ENCODE data around the gene FHOD1. TPM values are rescaled to one million over a fixed set of nuclear protein-coding genes. Genes with fewer than 3 reads are reported as not detected.

Gene FHOD1
- total RNA-seq, 2 experiments from 2014 or later, result 76.4 to 79.9 TPM

DNA sequence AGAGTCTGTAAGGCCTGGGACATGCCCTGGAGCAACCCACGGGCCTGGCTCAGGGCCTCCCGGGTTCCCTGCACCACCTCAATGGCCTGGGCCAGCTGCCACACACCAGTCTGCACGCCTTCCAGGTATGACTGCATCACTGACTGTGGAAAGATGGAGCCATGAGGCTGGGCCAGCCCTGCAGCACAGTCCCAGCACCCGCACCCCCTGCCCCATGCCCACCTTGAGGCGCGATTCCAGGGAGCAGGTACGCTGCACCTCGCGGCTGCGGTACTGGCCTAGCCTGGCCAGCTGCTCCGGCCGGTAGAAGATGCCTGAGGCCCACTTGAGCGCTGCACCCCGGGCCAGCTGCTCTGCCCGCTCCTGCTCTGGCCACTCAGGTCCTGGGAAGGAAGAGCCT is 58.5 kb downstream of the FHOD1 start:
- no peak overlapping the region for H3K27ac Mint-ChIP-seq
- peaks cover 24% of the 10 kb centered on the region for H3K4me1 Mint-ChIP-seq
- H3K4me3 Mint-ChIP-seq, result no peak overlapping the region
- H3K36me3 Mint-ChIP-seq, result peaks cover 15% of the 10 kb centered on the region
- no peaks in the 10 kb centered on the region for H3K9me3 Mint-ChIP-seq
- peaks cover 13% of the 10 kb centered on the region for H3K27me3 Mint-ChIP-seq
- DNase-seq, result no peak

DNA sequence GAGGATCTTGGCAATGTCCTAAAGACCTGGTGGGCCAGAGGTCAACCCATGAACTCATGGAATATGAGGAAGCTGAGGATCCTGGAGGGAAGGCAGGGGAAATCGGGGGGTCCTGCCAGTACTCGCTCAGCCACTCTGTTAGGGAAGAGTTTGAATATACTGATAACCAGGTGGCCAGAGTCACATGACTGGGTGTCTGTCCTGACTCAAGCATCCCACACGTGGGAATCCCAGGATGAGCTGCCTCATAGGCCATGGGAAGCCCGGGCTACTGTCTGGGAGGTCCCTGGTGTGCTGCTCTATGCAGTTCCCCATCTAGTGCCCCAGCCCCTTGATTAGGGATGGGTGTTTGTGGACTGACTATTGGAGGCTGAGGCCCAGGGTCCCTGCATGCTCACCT is 59.0 kb downstream of the FHOD1 start:
- Mint-ChIP-seq H3K9me3 (no peaks in the 10 kb centered on the region), H3K4me3 (no peak overlapping the region), H3K4me1 (peaks cover 19% of the 10 kb centered on the region), H3K27me3 (peaks cover 13% of the 10 kb centered on the region), H3K27ac (no peak overlapping the region), H3K36me3 (peaks cover 10% of the 10 kb centered on the region)
- no peak for DNase-seq

DNA sequence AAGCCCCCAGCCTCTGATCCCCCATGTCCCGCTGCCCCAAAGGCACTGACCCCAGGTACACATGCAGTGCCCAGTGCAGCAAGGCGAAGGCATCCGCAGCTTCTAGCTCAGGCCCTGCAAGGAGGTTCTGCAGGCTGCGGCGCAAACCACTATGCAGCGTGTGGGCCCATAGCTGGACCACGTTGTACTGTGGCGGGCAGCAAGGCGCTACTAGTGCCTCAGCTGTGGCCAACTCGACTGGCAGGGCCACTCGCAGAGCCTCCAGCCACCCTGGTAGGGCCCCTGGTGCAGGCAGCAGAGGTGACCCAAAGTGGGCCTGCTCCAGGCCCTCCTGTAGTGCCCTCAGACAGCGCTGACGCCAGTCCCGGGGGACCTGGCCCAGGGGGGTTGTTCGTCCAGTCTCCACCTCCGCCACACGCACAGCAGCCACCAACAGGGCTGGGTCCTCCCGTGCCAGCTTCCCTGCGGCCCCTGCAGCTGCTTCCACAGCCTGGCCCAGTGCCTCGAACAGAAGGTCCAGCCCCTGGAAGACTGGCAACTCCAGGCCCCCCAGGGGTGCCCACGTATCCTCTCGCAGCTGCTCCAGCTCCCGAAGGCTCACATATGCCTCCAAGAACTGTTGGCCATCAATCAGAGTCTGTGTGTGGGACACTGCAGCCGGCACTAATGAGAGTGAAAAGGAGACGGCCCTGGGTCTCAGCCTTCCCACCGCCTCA is 59.9 kb downstream of the FHOD1 start:
- no peak for DNase-seq
- Mint-ChIP-seq H3K9me3 (no peaks in the 10 kb centered on the region), H3K27me3 (peaks cover 13% of the 10 kb centered on the region), H3K27ac (no peak overlapping the region), H3K4me1 (peaks cover 12% of the 10 kb centered on the region), H3K4me3 (no peak overlapping the region), H3K36me3 (no peaks in the 10 kb centered on the region)

DNA sequence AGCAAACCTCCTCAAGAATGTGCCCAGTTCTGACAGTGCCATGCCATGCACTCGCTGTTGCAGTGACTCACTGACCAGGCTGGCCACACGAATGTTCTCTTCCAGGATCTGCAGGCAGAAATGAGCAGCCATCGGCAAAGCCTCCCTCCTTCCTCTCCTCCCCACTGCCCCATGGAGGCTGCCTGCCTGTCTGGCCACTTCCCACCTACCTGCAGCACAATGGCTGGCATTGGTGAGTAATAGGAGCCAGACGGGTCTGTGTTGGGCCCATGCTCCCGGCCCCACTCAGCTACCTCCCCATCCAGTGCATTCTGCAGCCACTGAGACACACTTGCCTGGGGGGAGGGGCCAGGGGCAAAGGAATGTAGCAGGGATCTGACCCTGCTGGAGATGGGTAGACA is 60.7 kb downstream of the FHOD1 start:
- no peaks in the 10 kb centered on the region for H3K9me3 Mint-ChIP-seq
- H3K27ac Mint-ChIP-seq, result no peak overlapping the region
- no peak overlapping the region for H3K4me3 Mint-ChIP-seq
- no peaks in the 10 kb centered on the region for H3K36me3 Mint-ChIP-seq
- DNase-seq, result no peak
- peaks cover 13% of the 10 kb centered on the region for H3K27me3 Mint-ChIP-seq
- H3K4me1 Mint-ChIP-seq, result peaks cover 12% of the 10 kb centered on the region

DNA sequence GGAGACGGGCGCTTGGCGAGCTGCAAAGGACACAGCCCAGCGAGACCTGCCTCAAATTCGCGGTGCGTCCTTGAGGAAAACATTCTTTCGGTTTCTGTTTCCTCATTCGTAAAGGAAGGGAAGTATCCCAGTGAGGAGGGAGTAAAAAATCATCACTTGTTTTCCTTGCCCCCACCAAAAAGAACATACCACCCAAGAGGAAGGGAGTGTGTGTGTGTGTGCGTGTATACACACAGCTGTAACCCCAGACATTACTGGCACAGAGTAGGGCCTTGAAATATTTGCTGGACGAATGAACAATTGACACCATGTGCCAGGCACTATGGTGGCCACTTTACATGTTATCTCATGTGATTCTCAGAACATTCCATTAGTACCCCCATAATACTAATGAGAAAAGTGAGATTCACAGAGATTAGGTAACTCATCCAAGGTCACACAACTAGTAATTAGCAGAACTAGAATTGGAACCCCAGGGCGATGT is 61.6 kb downstream of the FHOD1 start:
- Mint-ChIP-seq H3K36me3 (no peaks in the 10 kb centered on the region), H3K27me3 (peaks cover 13% of the 10 kb centered on the region), H3K9me3 (no peaks in the 10 kb centered on the region), H3K4me1 (peaks cover 9% of the 10 kb centered on the region), H3K4me3 (no peak overlapping the region), H3K27ac (no peak overlapping the region)
- DNase-seq, result no peak

DNA sequence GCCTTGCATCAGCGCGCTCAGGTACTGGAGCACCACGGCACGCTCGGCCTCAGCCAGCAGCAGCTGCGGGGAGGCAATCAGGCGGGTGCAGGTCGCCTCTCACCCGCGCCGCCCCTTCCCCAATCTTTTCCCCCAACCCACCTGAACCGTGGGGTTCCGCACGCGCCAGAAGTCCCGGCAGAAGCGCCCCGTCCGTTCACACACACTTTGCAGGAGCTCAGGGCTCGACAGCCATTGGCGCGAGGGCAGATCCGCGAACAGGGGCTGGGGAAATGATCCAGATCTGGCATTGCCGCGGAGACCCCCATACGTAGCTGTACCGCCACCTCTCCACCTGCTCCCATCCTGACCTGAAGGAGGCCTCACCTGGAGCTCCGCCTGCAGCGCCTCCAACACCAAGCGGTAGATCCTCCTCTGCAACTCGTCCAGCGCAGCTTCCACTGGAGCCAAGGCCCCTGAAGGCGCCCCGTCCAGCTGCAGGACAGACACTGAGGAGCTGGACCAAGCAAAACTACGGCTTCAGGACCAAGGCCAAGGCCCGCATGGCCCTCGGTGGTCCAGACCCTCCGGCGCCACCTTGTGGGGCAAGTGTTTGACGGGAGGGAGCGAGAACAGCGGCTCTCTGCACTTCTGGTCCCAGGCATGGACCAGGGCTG is 62.2 kb downstream of the FHOD1 start:
- Mint-ChIP-seq H3K4me1 (peaks cover 9% of the 10 kb centered on the region), H3K4me3 (peak overlapping the region; percentile 74), H3K27me3 (peaks cover 13% of the 10 kb centered on the region), H3K9me3 (no peaks in the 10 kb centered on the region), H3K36me3 (no peaks in the 10 kb centered on the region), H3K27ac (no peak overlapping the region)
- DNase-seq, result peak; percentile 85

DNA sequence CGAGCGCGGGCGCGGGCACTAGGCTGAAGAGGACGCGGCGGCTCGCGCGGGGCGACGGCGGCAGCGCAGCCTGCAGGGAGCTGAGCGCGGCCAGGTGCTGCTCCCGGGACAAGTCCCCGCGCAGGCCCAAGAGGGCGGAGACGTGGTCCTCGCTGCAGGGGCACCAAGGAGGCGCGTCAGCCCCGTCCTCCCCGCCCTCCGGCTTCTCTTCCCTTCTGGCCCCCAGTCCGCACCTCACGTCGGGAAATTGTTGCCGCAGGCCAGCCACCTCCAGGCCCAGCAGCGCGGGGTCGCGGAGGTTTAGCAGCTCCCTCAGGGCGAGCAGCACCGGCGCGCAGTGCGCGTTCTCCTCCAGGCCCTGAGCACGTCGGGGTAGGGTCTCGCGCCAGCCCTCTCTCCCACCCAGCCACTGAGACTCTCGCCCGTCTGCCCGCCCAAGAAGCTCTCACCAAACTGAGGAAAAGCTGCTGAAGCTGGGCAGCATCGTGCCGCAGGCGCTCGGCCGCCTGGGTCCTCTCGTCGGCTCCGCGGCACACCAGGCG is 62.8 kb downstream of the FHOD1 start:
- no peak overlapping the region for H3K27ac Mint-ChIP-seq
- H3K4me3 Mint-ChIP-seq, result peak overlapping the region; percentile 53
- no peaks in the 10 kb centered on the region for H3K36me3 Mint-ChIP-seq
- peaks cover 9% of the 10 kb centered on the region for H3K4me1 Mint-ChIP-seq
- H3K9me3 Mint-ChIP-seq, result no peaks in the 10 kb centered on the region
- peaks cover 18% of the 10 kb centered on the region for H3K27me3 Mint-ChIP-seq
- DNase-seq, result no peak

DNA sequence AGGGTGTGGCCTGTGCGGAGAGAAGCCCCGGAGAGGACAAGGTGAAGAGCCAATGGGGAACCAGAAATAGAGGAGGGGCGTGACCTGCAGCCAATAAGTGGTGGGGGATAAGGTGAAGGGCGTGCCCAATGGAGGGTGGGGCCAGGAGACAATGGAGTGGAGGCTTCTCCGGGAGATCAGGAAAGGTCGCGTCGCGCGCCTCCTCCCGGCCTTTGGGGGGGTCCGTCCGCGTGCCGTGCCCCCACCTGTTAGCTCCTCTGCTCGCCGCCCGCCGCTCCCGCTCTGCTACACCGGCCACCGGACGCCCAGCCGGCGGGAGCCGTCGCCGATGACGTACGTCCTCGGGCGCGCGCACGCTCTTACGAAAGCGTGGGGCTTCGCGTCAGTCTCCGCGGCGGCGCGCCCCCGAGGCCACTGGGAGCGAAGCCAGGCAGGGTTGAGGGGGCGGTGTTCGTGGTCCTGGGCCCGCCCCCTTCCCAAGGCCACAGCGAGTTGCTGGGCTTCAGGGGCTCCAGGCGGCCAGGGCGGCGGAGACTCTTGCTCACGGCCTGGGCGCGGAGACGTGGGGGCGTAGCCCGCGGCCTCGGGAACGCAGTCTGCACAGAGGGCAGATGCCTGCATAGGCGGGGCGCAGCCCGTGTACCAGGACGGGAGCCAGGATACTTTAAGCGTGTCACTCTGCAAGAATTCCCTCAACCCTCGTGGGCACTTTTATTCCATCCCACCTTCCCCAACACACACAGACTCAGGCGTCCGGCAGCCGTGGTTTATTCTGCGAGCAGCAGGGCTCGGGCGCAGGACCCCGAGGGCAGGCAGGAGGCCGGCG is 63.4 kb downstream of the FHOD1 start, which contains the start of gene MATCAP1:
Gene MATCAP1, minus strand, starts transcription at position 337 of the 826 bp plus-strand sequence. CDS start 3,353 bp downstream, outside the sequence.
- H3K4me3 Mint-ChIP-seq, result peak within 1 kb of the TSS; percentile 53
- peaks cover 25% of the 10 kb centered on the region for H3K27me3 Mint-ChIP-seq
- H3K9me3 Mint-ChIP-seq, result no peaks in the 10 kb centered on the region
- DNase-seq, result peak; percentile 92
- H3K4me1 Mint-ChIP-seq, result peaks cover 9% of the 10 kb centered on the region
- H3K27ac Mint-ChIP-seq, result no peak within 1 kb of the TSS
- H3K36me3 Mint-ChIP-seq, result peaks cover 1% of the 10 kb centered on the region

DNA sequence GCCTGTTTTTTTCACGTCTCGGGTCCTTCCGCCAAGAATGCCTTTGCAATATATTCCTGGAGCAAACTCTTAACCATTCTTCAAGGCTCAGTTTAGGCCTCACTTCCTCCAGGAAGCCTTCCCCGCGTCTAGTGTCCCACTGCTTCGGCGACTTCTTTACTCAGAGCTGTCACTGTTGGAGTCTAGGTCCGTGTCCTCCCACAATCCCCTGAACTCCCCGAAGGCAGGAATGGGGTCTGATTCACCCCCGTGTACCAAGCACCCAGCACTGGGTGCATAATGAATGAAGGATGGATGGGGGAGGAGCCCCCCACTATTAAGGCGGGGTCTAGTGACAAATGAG is 64.0 kb downstream of the FHOD1 start:
- Mint-ChIP-seq H3K9me3 (no peaks in the 10 kb centered on the region), H3K4me1 (peaks cover 12% of the 10 kb centered on the region), H3K36me3 (peaks cover 3% of the 10 kb centered on the region), H3K4me3 (no peak overlapping the region), H3K27me3 (peaks cover 30% of the 10 kb centered on the region), H3K27ac (no peak overlapping the region)
- DNase-seq, result no peak

DNA sequence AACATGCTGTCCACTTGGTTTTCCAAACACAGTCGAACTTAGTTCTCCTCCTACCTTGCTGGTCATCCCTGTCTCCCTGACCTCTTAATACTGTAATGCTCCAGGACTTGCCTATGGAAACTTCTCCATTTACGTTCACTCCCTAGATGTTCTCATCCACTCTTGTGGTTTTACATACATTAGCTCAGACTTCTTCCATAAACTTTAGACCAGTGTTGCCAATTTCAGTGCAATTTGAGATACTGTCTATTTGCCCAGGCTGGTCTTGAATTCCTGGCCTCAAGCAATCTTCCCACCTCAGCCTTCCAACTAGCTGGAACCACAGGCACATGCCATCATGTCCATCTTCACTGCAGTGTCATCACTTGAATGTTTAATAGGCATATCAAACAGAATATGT is 65.0 kb downstream of the FHOD1 start:
- Mint-ChIP-seq H3K36me3 (peaks cover 3% of the 10 kb centered on the region), H3K4me3 (no peak overlapping the region), H3K27ac (no peak overlapping the region), H3K9me3 (no peaks in the 10 kb centered on the region), H3K4me1 (peaks cover 18% of the 10 kb centered on the region), H3K27me3 (peaks cover 39% of the 10 kb centered on the region)
- no peak for DNase-seq

DNA sequence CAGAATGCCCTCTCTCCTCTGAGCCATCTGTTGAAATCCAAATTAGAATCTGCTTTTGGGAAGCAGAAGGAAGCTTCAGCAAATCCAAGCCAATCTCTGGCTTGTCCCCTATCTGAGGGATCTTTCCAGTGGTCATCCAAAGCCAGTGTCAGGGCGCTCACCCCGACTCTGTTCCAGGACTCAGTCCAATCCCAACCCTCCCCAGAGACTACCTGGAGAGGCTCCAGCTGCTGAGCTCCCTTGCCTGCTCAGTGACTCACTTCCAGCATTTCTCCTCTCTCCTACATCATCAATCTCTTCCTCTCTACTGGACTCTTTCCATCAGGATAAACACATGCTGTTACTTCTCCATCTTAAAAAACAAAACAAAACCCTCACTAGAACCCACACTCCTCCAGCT is 65.9 kb downstream of the FHOD1 start:
- Mint-ChIP-seq H3K9me3 (no peaks in the 10 kb centered on the region), H3K36me3 (peaks cover 3% of the 10 kb centered on the region), H3K4me1 (peaks cover 18% of the 10 kb centered on the region), H3K4me3 (no peak overlapping the region), H3K27ac (no peak overlapping the region), H3K27me3 (peaks cover 41% of the 10 kb centered on the region)
- no peak for DNase-seq

DNA sequence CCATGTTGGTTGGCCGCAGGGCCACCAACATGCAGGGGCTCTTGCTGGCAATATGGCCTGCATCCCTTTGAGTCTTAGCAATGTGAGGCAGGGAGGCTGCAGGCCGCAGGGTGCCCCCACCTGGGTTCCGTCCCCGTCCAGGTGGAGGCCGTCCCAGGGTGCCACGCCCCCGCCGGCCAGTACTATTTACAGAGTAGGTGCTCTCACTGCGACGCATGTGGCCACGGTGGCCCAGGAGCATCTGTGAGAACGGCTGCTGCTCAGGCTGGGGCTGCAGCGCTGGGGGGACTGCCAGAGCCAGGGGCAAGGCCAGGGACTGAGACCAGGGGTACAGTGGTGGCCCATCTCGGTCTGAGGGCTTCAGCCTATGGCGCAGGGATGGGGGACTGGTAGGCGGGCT is 67.1 kb downstream of the FHOD1 start:
- H3K27ac Mint-ChIP-seq, result no peak overlapping the region
- DNase-seq, result no peak

DNA sequence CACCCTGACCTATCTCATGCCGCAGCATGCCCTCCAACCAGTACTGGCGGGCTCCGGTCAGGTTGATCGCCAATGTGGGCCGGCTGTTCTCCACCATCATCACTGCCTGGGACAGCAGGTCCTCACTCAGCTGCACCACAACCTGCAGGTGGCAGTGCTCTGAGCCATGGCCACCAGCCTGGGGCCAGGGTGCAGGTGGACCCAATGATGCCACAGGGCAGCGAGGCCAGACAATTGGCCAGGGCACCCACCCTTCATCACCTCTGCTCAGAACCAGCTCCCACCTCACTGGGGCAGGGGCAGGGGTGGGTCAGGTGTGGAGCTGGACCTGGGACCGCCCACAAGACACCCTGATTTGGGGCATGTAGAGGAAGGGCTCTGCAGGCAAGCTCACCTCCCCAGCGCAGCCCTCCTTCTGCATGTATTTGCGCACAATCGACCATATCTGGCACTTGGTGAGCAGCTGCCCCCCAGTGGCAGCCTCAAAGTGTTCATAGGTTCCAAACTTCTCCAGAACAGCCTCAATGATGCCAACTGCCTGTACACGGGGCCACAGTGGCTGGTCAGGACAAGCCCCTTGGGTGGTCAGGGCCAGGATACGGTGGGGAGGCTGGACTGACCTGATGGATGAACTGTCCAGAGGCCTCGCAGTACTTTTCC is 67.7 kb downstream of the FHOD1 start:
- Mint-ChIP-seq H3K4me1 (peaks cover 9% of the 10 kb centered on the region), H3K4me3 (no peak overlapping the region), H3K27me3 (peaks cover 48% of the 10 kb centered on the region), H3K9me3 (no peaks in the 10 kb centered on the region), H3K36me3 (peaks cover 3% of the 10 kb centered on the region), H3K27ac (no peak overlapping the region)
- DNase-seq, result no peak

More for the DNA sequence above, 67.1 kb downstream of the FHOD1 start:
- Mint-ChIP-seq H3K4me3 (no peak overlapping the region), H3K36me3 (peaks cover 3% of the 10 kb centered on the region), H3K4me1 (peaks cover 12% of the 10 kb centered on the region), H3K27me3 (peaks cover 48% of the 10 kb centered on the region), H3K9me3 (no peaks in the 10 kb centered on the region)
